H1 (cell line): ENCODE data around the gene ASB16. TPM values are rescaled to one million over a fixed set of nuclear protein-coding genes. Genes with fewer than 3 reads are reported as not detected.

Source experiments
- CTCF ChIA-PET: fragments of 300-600 bp; sonication (Branson Sonifier 250); formaldehyde crosslinking; loops from one replicate; lab custom pipeline; 2021; ENCODE audit not compliant: partially characterized antibody; lab: Charles Lee
- POLR2A ChIA-PET: fragments of 300-600 bp; sonication (Branson Sonifier 250); formaldehyde crosslinking; loops from one replicate; lab custom pipeline; 2021; ENCODE audit warnings: inconsistent platforms; ENCODE audit not compliant: partially characterized antibody; lab: Charles Lee
- DNase-seq, 2 experiments: peaks; one replicate each; pipeline versions ENCODE4 v3.0.0 to v3.0.0-alpha.2; 2010 to 2022; ENCODE audit warnings: low spot score in 2 of 2, low read depth in 1 of 2, mixed read lengths in 1 of 2
- FAIRE-seq: peaks from 2 replicates; lab custom pipeline; 2011; peaks lifted over from hg19 to GRCh38; lab: Jason Lieb, UNC
- H2AFZ ChIP-seq: 2 replicates; pipeline ENCODE4 v1.8.1; 2012; ENCODE audit warnings: low read length, inconsistent platforms
- H2AK5ac ChIP-seq: 2 replicates; pipeline ENCODE4 v1.6.1; 2013; ENCODE audit warnings: low read depth, low read length
- H2BK120ac ChIP-seq: replicated peaks from 2 replicates; pipeline ENCODE3; 2013; ENCODE audit warnings: low read depth, low read length, inconsistent platforms
- H2BK12ac ChIP-seq: 2 replicates; pipeline ENCODE4 v1.6.1; 2013; ENCODE audit warnings: low read depth, low read length
- H2BK15ac ChIP-seq: 2 replicates; pipeline ENCODE4 v1.6.1; 2013; ENCODE audit warnings: low read length
- H2BK20ac ChIP-seq: 2 replicates; pipeline ENCODE4 v1.6.1; 2013; ENCODE audit warnings: low read length
- H2BK5ac ChIP-seq: 2 replicates; pipeline ENCODE4 v1.6.1; 2013; ENCODE audit warnings: low read depth, low read length
- H3K14ac ChIP-seq: 2 replicates; pipeline ENCODE4 v1.6.1; 2013; ENCODE audit warnings: inconsistent platforms; ENCODE audit not compliant: insufficient read length
- H3K18ac ChIP-seq: 2 replicates; pipeline ENCODE4 v1.6.1; 2013; ENCODE audit warnings: low read length; ENCODE audit errors: extremely low read depth
- H3K23ac ChIP-seq: 2 replicates; pipeline ENCODE4 v1.6.1; 2013; ENCODE audit warnings: inconsistent platforms; ENCODE audit not compliant: insufficient read length
- H3K23me2 ChIP-seq: 2 replicates; pipeline ENCODE4 v1.6.1; 2013; ENCODE audit warnings: low read depth, low read length
- H3K27ac ChIP-seq: 2 replicates; pipeline ENCODE4 v1.6.1; 2011; ENCODE audit warnings: low read depth, low read length, inconsistent platforms
- H3K27me3 ChIP-seq, 4 experiments: replicated peaks in 1 of 4; 1 replicate in 1 of 4; 2 replicates in 3 of 4; pipeline versions ENCODE4 v1.6.1 to v1.8.1; 2011 to 2013; ENCODE audit warnings: low read length in 3 of 4, mild to moderate bottlenecking in 3 of 4, inconsistent platforms in 2 of 4, mixed read lengths in 2 of 4, moderate library complexity in 1 of 4; ENCODE audit not compliant: control insufficient read depth in 3 of 4, insufficient read depth in 3 of 4; ENCODE audit errors: extremely low read depth in 1 of 4
- H3K36me3 ChIP-seq, 4 experiments: 2 replicates each; pipeline versions ENCODE4 v1.6.1 to v1.8.1; 2011 to 2013; ENCODE audit warnings: mild to moderate bottlenecking in 4 of 4, low read length in 3 of 4, moderate library complexity in 2 of 4, control low read depth in 1 of 4, inconsistent platforms in 1 of 4; ENCODE audit not compliant: insufficient read depth in 4 of 4, control insufficient read depth in 2 of 4
- H3K4ac ChIP-seq: replicated peaks from 2 replicates; pipeline ENCODE3; 2013; ENCODE audit warnings: low read length, low read depth, mixed read lengths, inconsistent platforms; ENCODE audit not compliant: insufficient read length
- H3K4me1 ChIP-seq, 4 experiments: replicated peaks in 1 of 4; 1 replicate in 1 of 4; 2 replicates in 3 of 4; pipeline versions ENCODE4 v1.6.1 to v1.8.1; 2011 to 2013; ENCODE audit warnings: low read length in 3 of 4, inconsistent platforms in 2 of 4, mixed read lengths in 1 of 4; ENCODE audit not compliant: insufficient read depth in 4 of 4, control insufficient read depth in 3 of 4
- H3K4me2 ChIP-seq, 2 experiments: 2 replicates each; pipeline versions ENCODE4 v1.6.1 to v1.8.1; 2011 to 2013; ENCODE audit warnings: low read depth in 2 of 2, low read length in 2 of 2, control low read depth in 1 of 2, inconsistent platforms in 1 of 2, mild to moderate bottlenecking in 1 of 2; ENCODE audit not compliant: insufficient read depth in 1 of 2
- H3K4me3 ChIP-seq, 4 experiments: fragments of 200-600, 300-600 bp in 1 of 4; sonication (generic), shearing (Covaris generic), sonication (Bioruptor Twin) in 1 of 4; 2 replicates each; pipeline versions ENCODE4 v1.5.1 to v1.8.1; 2011 to 2016; ENCODE audit warnings: low read length in 4 of 4, low read depth in 3 of 4, control low read depth in 2 of 4, inconsistent platforms in 2 of 4, mild to moderate bottlenecking in 2 of 4, mixed read lengths in 1 of 4, moderate library complexity in 1 of 4; ENCODE audit not compliant: insufficient read depth in 2 of 4; ENCODE audit errors: extremely low read depth in 1 of 4
- H3K56ac ChIP-seq: replicated peaks from 2 replicates; pipeline ENCODE3; 2013; ENCODE audit warnings: low read depth, mild to moderate bottlenecking, mixed read lengths, low read length, inconsistent platforms; ENCODE audit not compliant: insufficient read length
- H3K79me1 ChIP-seq: 2 replicates; pipeline ENCODE4 v1.6.1; 2013; ENCODE audit warnings: low read depth, low read length, control low read depth
- H3K79me2 ChIP-seq, 2 experiments: 2 replicates each; pipeline versions ENCODE4 v1.6.1 to v1.8.1; 2012 to 2013; ENCODE audit warnings: low read length in 2 of 2, mild to moderate bottlenecking in 2 of 2, inconsistent platforms in 1 of 2; ENCODE audit not compliant: insufficient read depth in 2 of 2, control insufficient read depth in 1 of 2
- H3K9ac ChIP-seq, 4 experiments: replicated peaks in 1 of 4; 1 replicate in 1 of 4; 2 replicates in 3 of 4; pipeline versions ENCODE4 v1.6.1 to v1.8.1; 2011 to 2013; ENCODE audit warnings: low read depth in 3 of 4, low read length in 3 of 4, control low read depth in 2 of 4, mild to moderate bottlenecking in 2 of 4, moderate library complexity in 2 of 4, inconsistent platforms in 1 of 4; ENCODE audit errors: extremely low read depth in 1 of 4
- H3K9me3 ChIP-seq, 2 experiments: 2 replicates each; pipeline versions ENCODE4 v1.6.1 to v1.8.1; 2012 to 2013; ENCODE audit warnings: mild to moderate bottlenecking in 2 of 2, moderate library complexity in 2 of 2, control low read depth in 1 of 2, inconsistent platforms in 1 of 2, low read depth in 1 of 2, low read length in 1 of 2, mixed read lengths in 1 of 2; ENCODE audit not compliant: insufficient read depth in 2 of 2
- H4K20me1 ChIP-seq, 2 experiments: replicated peaks in 1 of 2; 2 replicates each; pipeline versions ENCODE3 to v1.8.1; 2011 to 2013; ENCODE audit warnings: inconsistent platforms in 2 of 2, low read length in 2 of 2, mild to moderate bottlenecking in 1 of 2; ENCODE audit not compliant: insufficient read depth in 2 of 2, control insufficient read depth in 1 of 2
- H4K5ac ChIP-seq: 2 replicates; pipeline ENCODE4 v1.6.1; 2013; ENCODE audit warnings: low read length, low read depth, mixed read lengths, inconsistent platforms; ENCODE audit not compliant: insufficient read length
- H4K8ac ChIP-seq: 2 replicates; pipeline ENCODE4 v1.8.0; 2013; ENCODE audit warnings: mild to moderate bottlenecking, moderate library complexity, low read length, inconsistent platforms; ENCODE audit not compliant: insufficient read depth; ENCODE audit errors: extremely low read depth
- H4K91ac ChIP-seq: replicated peaks from 2 replicates; pipeline ENCODE3; 2013; ENCODE audit warnings: low read length, mixed read lengths, inconsistent platforms; ENCODE audit not compliant: insufficient read length
- ATF3 ChIP-seq: IDR thresholded peaks from 2 replicates; pipeline ENCODE4 v1.6.1; 2011; ENCODE audit warnings: low read depth, mild to moderate bottlenecking, low read length; ENCODE audit not compliant: insufficient read depth
- CHD2 ChIP-seq: IDR thresholded peaks from 2 replicates; pipeline ENCODE4 v1.6.1; 2012; ENCODE audit warnings: low read length, improper control_type of control experiment
- CTBP2 ChIP-seq: IDR thresholded peaks from 2 replicates; pipeline ENCODE4 v1.7.0; 2011; ENCODE audit warnings: borderline replicate concordance, mild to moderate bottlenecking, moderate library complexity, mixed read lengths, low read length; ENCODE audit not compliant: insufficient read depth, insufficient read length
- FOSL1 ChIP-seq: IDR thresholded peaks from 2 replicates; pipeline ENCODE4 v1.6.1; 2011; ENCODE audit warnings: mild to moderate bottlenecking, low read depth, low read length, moderate library complexity; ENCODE audit not compliant: insufficient read depth
- JUND ChIP-seq: IDR thresholded peaks from 2 replicates; pipeline ENCODE4 v1.6.1; 2011; ENCODE audit warnings: mild to moderate bottlenecking, improper control_type of control experiment, low read length
- MAFK ChIP-seq: IDR thresholded peaks from 2 replicates; pipeline ENCODE4 v1.6.1; 2012; ENCODE audit warnings: low read depth, mild to moderate bottlenecking, improper control_type of control experiment, low read length
- RBBP5 ChIP-seq: IDR thresholded peaks from 2 replicates; pipeline ENCODE4 v1.7.1; 2012; ENCODE audit warnings: low read depth, mild to moderate bottlenecking, inconsistent platforms, low read length, moderate library complexity, borderline replicate concordance
- TBP ChIP-seq: IDR thresholded peaks from 2 replicates; pipeline ENCODE4 v1.6.1; 2011; ENCODE audit warnings: low read depth, low read length, improper control_type of control experiment
- WGBS, 2 experiments: shearing (Covaris generic) in 1 of 2; methylation state at CpG; one replicate each; pipeline versions ENCODE4 v1.1.6 to v1.1.7; 2013 to 2015; ENCODE audit warnings: low lambda C conversion rate in 2 of 2, mixed read lengths in 2 of 2, inconsistent platforms in 1 of 2, low coverage in 1 of 2, missing lambda C conversion rate in 1 of 2; ENCODE audit not compliant: insufficient replicate concordance in 2 of 2, insufficient coverage in 1 of 2, insufficient read length in 1 of 2; ENCODE audit errors: extremely low coverage in 1 of 2, missing lambda C conversion rate in 1 of 2; 5-methylcytosine and 5-hydroxymethylcytosine counted together
- polyA plus RNA-seq, 7 experiments: library from polyadenylated mRNA; depleted of rRNA in 3 of 7; stranded (reverse) in 5 of 7; unstranded in 2 of 7; fragments of >200 nt in 5 of 7; fragments of 200-250 nt in 2 of 7; gene quantifications; 1 replicate in 5 of 7; 2 replicates in 1 of 7; 4 replicates in 1 of 7; pipeline versions ENCODE4 v1.2.1 to v1.2.3, GENCODE V29; 2011 to 2013; ENCODE audit warnings: missing spikeins in 2 of 7, mixed read lengths in 2 of 7
- total RNA-seq: library from RNA; stranded (reverse); fragmentation: NEBNext Ultra II Directional; extraction: Animal tissue kit (Norgen Biotek cat#: 25700); gene quantifications from 2 replicates; pipeline ENCODE4 v1.2.1, GENCODE V29; 2021

Gene ASB16
- total and polyA plus RNA-seq, 2 of the 8 experiments (the other 6 are each of a cell fraction or from before 2014, with no cell fraction given), result 0.05 TPM; not detected in 1

GRCh38 chr17:44176671-44177501 lies 6.4 kb downstream of the ASB16 start:
- H2BK5ac ChIP-seq, result no peak overlapping the region
- H2BK12ac ChIP-seq, result no peak overlapping the region
- no peak overlapping the region for H2BK15ac ChIP-seq
- H3K9me3 ChIP-seq, result no peaks in the 10 kb centered on the region
- H3K14ac ChIP-seq, result no peak overlapping the region
- H3K79me1 ChIP-seq, result 0 out of 2 replicates have a peak, but pooled peaks cover 2% of the 10 kb centered on the region
- H4K20me1 ChIP-seq, result peaks cover 2 to 6% of the 10 kb centered on the region in 2 experiments
- no peak overlapping the region for H4K91ac ChIP-seq
- H4K5ac ChIP-seq, result no peak overlapping the region
- H3K23me2 ChIP-seq, result no peaks in the 10 kb centered on the region
- H3K36me3 ChIP-seq, result peaks cover 3 to 16% (median 10%) of the 10 kb centered on the region in 4 experiments; a peak in 7 of 8 replicates
- no peak overlapping the region for H2AK5ac ChIP-seq
- CTCF ChIA-PET, result interaction anchor here (0.7 to 1.5 kb wide), 5 partner anchors 10 to 299 kb away, joined by 3 to 5 read pairs (median 4); no protein-coding TSS in a partner anchor
- H4K8ac ChIP-seq, result peak overlapping the region; percentile 25; the same call in 1 of the 2 replicates
- no peak for TF ChIP-seq CTBP2
- no peak for TF ChIP-seq FOSL1
- TF ChIP-seq RBBP5, result no peak
- TF ChIP-seq MAFK, result no peak
- TF ChIP-seq ATF3, result no peak
- no peak for TF ChIP-seq TBP
- TF ChIP-seq JUND, result no peak
- no peak for TF ChIP-seq CHD2
- no peak overlapping the region for H3K27ac ChIP-seq
- FAIRE-seq (no peak), DNase-seq (no peak)
- no peak overlapping the region for H3K18ac ChIP-seq
- 96% methylated on average over 50 of the region's 54 CpGs; no CpG with 5 or more reads in 1 of the 2 experiments for WGBS, 2 experiments
- no peak overlapping the region for H2BK20ac ChIP-seq
- H3K27me3 ChIP-seq, result no peaks in the 10 kb centered on the region
- no peaks in the 10 kb centered on the region; a peak in 1 of 4 replicates for H3K79me2 ChIP-seq
- H2AFZ ChIP-seq, result no peak overlapping the region
- H3K4ac ChIP-seq, result no peak overlapping the region
- no peak overlapping the region for H3K23ac ChIP-seq
- H3K4me1 ChIP-seq, result no peaks in the 10 kb centered on the region
- no peak overlapping the region for H3K9ac ChIP-seq
- POLR2A ChIA-PET, result interaction anchor here (0.6 to 8.7 kb wide), 5 partner anchors 7 to 148 kb away, joined by 3 to 84 read pairs (median 3); partner anchors contain the start of gene TMUB2
- H3K4me3 ChIP-seq, result no peak overlapping the region
- H3K4me2 ChIP-seq, result no peak overlapping the region
- no peak overlapping the region for H3K56ac ChIP-seq
- no peak overlapping the region for H2BK120ac ChIP-seq
